HCT116 (cell line): ENCODE data around the gene TP53AIP1.

Experiments used
- ELF1 ChIP-seq: IDR thresholded peaks from 2 replicates; pipeline ENCODE4 v1.6.1; 2012; ENCODE audit warnings: low read depth, borderline replicate concordance
- EZH2 ChIP-seq: fragments of 200-600 bp; sonication (generic); IDR thresholded peaks from 2 replicates; pipeline ENCODE4 v1.6.1; 2017; ENCODE audit warnings: antibody characterized with exemption, mixed run types
- POLR2AphosphoS5 ChIP-seq: IDR thresholded peaks from 2 replicates; pipeline ENCODE4 v1.6.1; 2011; ENCODE audit warnings: mild to moderate bottlenecking, low read depth, low read length, moderate library complexity
- SP1 ChIP-seq: IDR thresholded peaks from 2 replicates; pipeline ENCODE4 v1.6.1; 2012; ENCODE audit warnings: low read depth
- TCF7L2 ChIP-seq: IDR thresholded peaks from 2 replicates; pipeline ENCODE4 v1.7.0; 2011; ENCODE audit warnings: borderline replicate concordance, inconsistent platforms; ENCODE audit not compliant: insufficient read depth, insufficient read length; ENCODE audit errors: extremely low read depth
- ZFX ChIP-seq: fragments of 450-650 bp; IDR thresholded peaks from 2 replicates; pipeline ENCODE4 v1.6.1; 2017
- TF ChIP-seq, protein P1 (sequence below), 3 experiments: fragments of 200-600 bp in 1 of 3; sonication (generic) in 1 of 3; IDR thresholded peaks in 2 of 3; conservative IDR thresholded peaks in 1 of 3; 2 replicates each; pipeline ENCODE4 v1.5.1; 2012 to 2017; ENCODE audit warnings: low read depth in 2 of 3, low read length in 2 of 3, antibody characterized with exemption in 1 of 3, borderline replicate concordance in 1 of 3, control low read depth in 1 of 3, mild to moderate bottlenecking in 1 of 3, mixed read lengths in 1 of 3, mixed run types in 1 of 3, moderate library complexity in 1 of 3; ENCODE audit not compliant: insufficient read depth in 1 of 3

DNA sequence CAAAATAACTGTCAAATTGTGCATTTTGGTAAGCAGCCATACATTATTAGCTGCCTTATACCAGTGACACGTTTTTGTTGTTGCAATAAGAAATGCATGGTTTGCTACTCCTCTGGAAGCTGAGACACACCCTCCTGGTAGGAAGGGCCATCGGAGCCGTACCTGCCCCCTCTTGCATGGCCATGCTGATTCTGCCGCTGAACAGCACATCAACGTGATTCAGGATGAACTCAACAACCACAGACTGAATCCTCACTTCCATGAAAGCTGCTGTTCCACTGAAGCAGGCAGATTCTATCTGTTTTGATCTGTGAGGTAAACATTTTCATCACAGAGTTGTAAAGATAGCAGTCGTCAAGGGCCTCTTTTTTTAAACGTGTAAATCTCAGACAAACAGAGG is 38.6 kb upstream of the TP53AIP1 start:
- TF ChIP-seq, protein P1, sequence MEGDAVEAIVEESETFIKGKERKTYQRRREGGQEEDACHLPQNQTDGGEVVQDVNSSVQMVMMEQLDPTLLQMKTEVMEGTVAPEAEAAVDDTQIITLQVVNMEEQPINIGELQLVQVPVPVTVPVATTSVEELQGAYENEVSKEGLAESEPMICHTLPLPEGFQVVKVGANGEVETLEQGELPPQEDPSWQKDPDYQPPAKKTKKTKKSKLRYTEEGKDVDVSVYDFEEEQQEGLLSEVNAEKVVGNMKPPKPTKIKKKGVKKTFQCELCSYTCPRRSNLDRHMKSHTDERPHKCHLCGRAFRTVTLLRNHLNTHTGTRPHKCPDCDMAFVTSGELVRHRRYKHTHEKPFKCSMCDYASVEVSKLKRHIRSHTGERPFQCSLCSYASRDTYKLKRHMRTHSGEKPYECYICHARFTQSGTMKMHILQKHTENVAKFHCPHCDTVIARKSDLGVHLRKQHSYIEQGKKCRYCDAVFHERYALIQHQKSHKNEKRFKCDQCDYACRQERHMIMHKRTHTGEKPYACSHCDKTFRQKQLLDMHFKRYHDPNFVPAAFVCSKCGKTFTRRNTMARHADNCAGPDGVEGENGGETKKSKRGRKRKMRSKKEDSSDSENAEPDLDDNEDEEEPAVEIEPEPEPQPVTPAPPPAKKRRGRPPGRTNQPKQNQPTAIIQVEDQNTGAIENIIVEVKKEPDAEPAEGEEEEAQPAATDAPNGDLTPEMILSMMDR (IDR thresholded peaks at IDR 0.05 in 2 of 3, conservative IDR thresholded peaks at IDR 0.05 in 1 of 3; ENCODE audit: borderline replicate concordance in 1 of 3, insufficient read depth in 1 of 3, low read depth in 2 of 3, low read length in 2 of 3): no peak
- TF ChIP-seq ELF1 (no peak), EZH2 (no peak), SP1 (no peak), TCF7L2 (no peak), ZFX (no peak), POLR2AphosphoS5 (no peak)
